Right lobe of liver (tissue), 6 donors: ENCODE results near the gene M6PR. TPM values are rescaled to one million over a fixed set of nuclear protein-coding genes. Genes with fewer than 3 reads are reported as not detected.

Source experiments
- ATAC-seq, 4 donors: fragments of 200-7000 bp; cut with Tn5 transposase; one replicate each; pipeline ENCODE4 v1.9.1; 2020; ENCODE audit warnings: mild to moderate bottlenecking in 4 of 4, moderate library complexity in 4 of 4
- DNase-seq, 3 donors: peaks; one replicate each; pipeline ENCODE4 v3.0.0-alpha.2; 2020
- H3K27ac ChIP-seq, 3 donors: fragments of 200-600 bp; one replicate each; pipeline ENCODE4 v1.8.0; 2022
- H3K27me3 ChIP-seq, 2 donors: fragments of 200-600 bp; one replicate each; pipeline ENCODE4 v1.8.0; 2022
- H3K36me3 ChIP-seq, 4 donors: fragments of 200-600 bp; sonication (generic) in 1 of 4; one replicate each; pipeline versions ENCODE4 v1.5.1 to v1.8.0; 2017 to 2022; ENCODE audit warnings: control low read depth in 1 of 4
- H3K4me1 ChIP-seq, 4 donors: fragments of 200-600 bp; sonication (generic) in 1 of 4; one replicate each; pipeline versions ENCODE4 v1.5.1 to v1.8.0; 2017 to 2022; ENCODE audit warnings: control low read depth in 1 of 4
- H3K4me3 ChIP-seq, 3 donors: fragments of 200-600 bp; one replicate each; pipeline ENCODE4 v1.8.0; 2022
- H3K9me3 ChIP-seq, 4 donors: fragments of 200-600 bp; sonication (generic) in 1 of 4; one replicate each; pipeline versions ENCODE4 v1.5.1 to v1.8.0; 2017 to 2022; ENCODE audit warnings: control low read depth in 1 of 4
- CTCF ChIP-seq, 4 donors: fragments of 200-600 bp in 3 of 4; fragments of 450-650 bp in 1 of 4; IDR thresholded peaks; one replicate each; pipeline versions ENCODE4 v1.5.1 to v1.8.0; 2016 to 2022; ENCODE audit warnings: antibody characterized with exemption in 4 of 4, mild to moderate bottlenecking in 2 of 4
- POLR2A ChIP-seq: fragments of 450-650 bp; IDR thresholded peaks from one replicate; pipeline ENCODE4 v1.6.1; 2017; ENCODE audit warnings: antibody characterized with exemption, mild to moderate bottlenecking
- WGBS: methylation state at CpG from one replicate; pipeline ENCODE4 v1.1.6; 2018; ENCODE audit warnings: low coverage, low lambda C conversion rate; ENCODE audit not compliant: insufficient coverage; ENCODE audit errors: missing lambda C conversion rate; 5-methylcytosine and 5-hydroxymethylcytosine counted together
- intact Hi-C, 2 donors: fragments of 100-400 bp; cut with DNase I; formaldehyde crosslinking; loops; one replicate each; pipeline versions ENCODE4 v1.11.2 to v1.14.1; 2022
- total RNA-seq, 6 experiments: library from RNA; depleted of rRNA in 2 of 6; stranded (reverse); fragments of >200 nt in 2 of 6; fragmentation: NEBNext Ultra II Directional in 3 of 6; extraction: Animal tissue kit (Norgen Biotek cat#: 25700) in 3 of 6; gene quantifications; one replicate each; pipeline versions ENCODE4 v1.1.0 to v1.2.4, GENCODE V29; 2016 to 2023
- donor health status: DM: no; HTN: yes; CAD: no.
- donor health status: DM: no; HTN: no; CAD: no.
- donor health status: DM: no; HTN: no; CAD: no.
- donor health status: DM: no; HTN: yes; CAD: no.
- donor health status: DM: no; HTN: yes; CAD: no.

The M6PR gene
- total RNA-seq, 6 experiments from 2014 or later: 45.5 to 82.2 (median 69.1) TPM

GRCh38 chr12:8894986-8895385 lies 54.5 kb downstream of the M6PR start:
- no peak overlapping the region for H3K27ac ChIP-seq
- no peak overlapping the region for H3K4me3 ChIP-seq
- TF ChIP-seq CTCF (IDR thresholded peaks at IDR 0.05) (no peak), POLR2A (no peak)
- no peaks in the 10 kb centered on the region for H3K27me3 ChIP-seq
- intact Hi-C loops: no loop called here
- no peak for ATAC-seq
- H3K36me3 ChIP-seq: no peaks in the 10 kb centered on the region
- H3K4me1 ChIP-seq: no peaks in the 10 kb centered on the region
- WGBS: 37% methylated on average over 1 of the region's 1 CpG
- no peaks in the 10 kb centered on the region for H3K9me3 ChIP-seq
- no peak for DNase-seq

GRCh38 chr12:8894378-8894777 lies 55.1 kb downstream of the M6PR start:
- H3K27me3 ChIP-seq: no peaks in the 10 kb centered on the region
- DNase-seq (no peak), ATAC-seq (no peak)
- TF ChIP-seq POLR2A (no peak), CTCF (IDR thresholded peaks at IDR 0.05) (no peak)
- intact Hi-C loops: no loop called here
- H3K4me1 ChIP-seq: no peaks in the 10 kb centered on the region
- no peaks in the 10 kb centered on the region for H3K36me3 ChIP-seq
- no peak overlapping the region for H3K4me3 ChIP-seq
- H3K27ac ChIP-seq: no peak overlapping the region
- H3K9me3 ChIP-seq: no peaks in the 10 kb centered on the region

GRCh38 chr12:8891976-8892375 lies 57.5 kb downstream of the M6PR start:
- intact Hi-C loops: no loop called here
- Histone ChIP-seq H3K27me3 (no peaks in the 10 kb centered on the region), H3K27ac (no peak overlapping the region), H3K36me3 (no peaks in the 10 kb centered on the region), H3K4me3 (no peak overlapping the region), H3K9me3 (no peaks in the 10 kb centered on the region), H3K4me1 (no peaks in the 10 kb centered on the region)
- TF ChIP-seq POLR2A (no peak), CTCF (IDR thresholded peaks at IDR 0.05) (no peak)
- DNase-seq: no peak
- ATAC-seq: no peak
- WGBS: 94% methylated on average over 3 of the region's 3 CpGs

Other genes with a start within 250 kb of the M6PR start
- gene A2ML1, start 127.0 kb downstream of the M6PR start, total RNA-seq: under 1 TPM in 1 of 6 experiments, not detected in 5; 0.07 TPM
- gene PHC1, start 35.1 kb downstream of the M6PR start, total RNA-seq: 10 to 100 TPM in 1 of 6 experiments, 1 to 10 TPM in 5; 3.3 to 15.0 (median 7.4) TPM
- gene KLRG1, start 39.9 kb upstream of the M6PR start, total RNA-seq: 1 to 10 TPM; 1.3 to 2.7 (median 1.6) TPM
- gene A2M, start 166.3 kb upstream of the M6PR start, total RNA-seq: 1,000 to 10,000 TPM in 5 of 6 experiments, 100 to 1,000 TPM in 1; 978 to 3,352 (median 2,507) TPM